HEK293T (cell line): ENCODE measurements around the gene DARS2.

Experiments
- CTCF ChIA-PET: fragments of 350-600 bp; formaldehyde crosslinking; extraction: SDS; loops from one replicate; lab custom pipeline; 2021; ENCODE audit warnings: antibody characterized with exemption, inconsistent platforms; lab: Yijun Ruan, JAX
- POLR2A ChIA-PET: fragments of 350-600 bp; formaldehyde crosslinking; extraction: SDS; loops from one replicate; lab custom pipeline; 2020; ENCODE audit warnings: antibody characterized with exemption, inconsistent platforms; lab: Yijun Ruan, JAX
- DNase-seq: peaks from one replicate; pipeline ENCODE4 v3.0.0; 2012; ENCODE audit warnings: mixed read lengths; ENCODE audit errors: extremely low spot score
- ARNT ChIP-seq: fragments of 450-650 bp; IDR thresholded peaks from 2 replicates; pipeline ENCODE4 v1.6.1; 2017; ENCODE audit warnings: mild to moderate bottlenecking
- BHLHE40 ChIP-seq: fragments of 450-650 bp; IDR thresholded peaks from 2 replicates; pipeline ENCODE4 v1.6.1; 2016; ENCODE audit warnings: mild to moderate bottlenecking, moderate library complexity, borderline replicate concordance
- CTBP1 ChIP-seq: fragments of 450-650 bp; IDR thresholded peaks from 2 replicates; pipeline ENCODE4 v1.6.1; 2016; ENCODE audit warnings: borderline replicate concordance
- ELF4 ChIP-seq: fragments of 450-650 bp; IDR thresholded peaks from 2 replicates; pipeline ENCODE4 v1.6.1; 2017; ENCODE audit warnings: antibody characterized with exemption
- FOXA1 ChIP-seq: fragments of 450-650 bp; IDR thresholded peaks from 2 replicates; pipeline ENCODE4 v1.6.1; 2016; ENCODE audit warnings: mild to moderate bottlenecking
- FOXK2 ChIP-seq: fragments of 450-650 bp; IDR thresholded peaks from 2 replicates; pipeline ENCODE4 v1.6.1; 2016; ENCODE audit warnings: mild to moderate bottlenecking
- FOXM1 ChIP-seq: fragments of 450-650 bp; IDR thresholded peaks from 2 replicates; pipeline ENCODE4 v1.6.1; 2017; ENCODE audit warnings: mild to moderate bottlenecking, borderline replicate concordance
- HDGF ChIP-seq: fragments of 450-650 bp; IDR thresholded peaks from 2 replicates; pipeline ENCODE4 v1.6.1; 2017; ENCODE audit warnings: antibody characterized with exemption, borderline replicate concordance
- L3MBTL2 ChIP-seq: fragments of 450-650 bp; conservative IDR thresholded peaks from 2 replicates; pipeline ENCODE4 v1.6.1; 2016; ENCODE audit warnings: mild to moderate bottlenecking
- LEF1 ChIP-seq: fragments of 450-650 bp; IDR thresholded peaks from 2 replicates; pipeline ENCODE4 v1.6.1; 2017; ENCODE audit warnings: mild to moderate bottlenecking, borderline replicate concordance
- NFRKB ChIP-seq: fragments of 450-650 bp; IDR thresholded peaks from 2 replicates; pipeline ENCODE4 v1.6.1; 2016; ENCODE audit warnings: mild to moderate bottlenecking, moderate library complexity
- SP1 ChIP-seq: fragments of 450-650 bp; IDR thresholded peaks from 2 replicates; pipeline ENCODE4 v1.6.1; 2017
- SUZ12 ChIP-seq: fragments of 450-650 bp; IDR thresholded peaks from 2 replicates; pipeline ENCODE4 v1.6.1; 2016; ENCODE audit warnings: mild to moderate bottlenecking
- TARDBP ChIP-seq: fragments of 450-650 bp; IDR thresholded peaks from 2 replicates; pipeline ENCODE4 v1.6.1; 2016
- ZNF384 ChIP-seq: fragments of 450-650 bp; IDR thresholded peaks from 2 replicates; pipeline ENCODE4 v1.6.1; 2016
- TF ChIP-seq, protein P1 (sequence below): fragments of 450-650 bp; IDR thresholded peaks from 2 replicates; pipeline ENCODE4 v1.6.1; 2016

The DARS2 gene

DNA sequence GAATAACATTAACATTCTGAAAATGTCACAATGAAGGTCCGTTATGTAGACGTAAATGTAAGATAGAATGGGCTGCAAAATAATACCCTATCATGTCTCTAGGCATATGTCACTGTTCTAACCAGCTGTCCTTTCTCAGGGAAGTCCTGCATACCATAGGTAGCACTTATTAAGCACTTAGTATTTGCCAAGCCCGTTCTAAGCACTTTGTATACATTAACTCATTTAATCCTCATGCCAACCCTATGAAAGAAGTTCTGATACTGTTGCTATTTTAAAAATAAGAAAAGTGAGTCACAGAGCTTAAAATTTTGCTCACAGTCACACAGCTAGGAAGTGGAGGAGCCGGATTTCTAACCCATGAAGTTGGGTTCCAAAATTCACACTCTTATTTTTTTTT lies 27.6 kb downstream of the DARS2 start:
- no peak for DNase-seq
- TF ChIP-seq LEF1 (no peak), CTBP1 (no peak), ARNT (no peak), SUZ12 (no peak), SP1 (no peak), FOXK2 (no peak), FOXM1 (no peak), FOXA1 (no peak), ELF4 (no peak), L3MBTL2 (no peak), TARDBP (no peak), ZNF384 (no peak), NFRKB (no peak), BHLHE40 (no peak), HDGF (no peak)
- TF ChIP-seq, protein P1, sequence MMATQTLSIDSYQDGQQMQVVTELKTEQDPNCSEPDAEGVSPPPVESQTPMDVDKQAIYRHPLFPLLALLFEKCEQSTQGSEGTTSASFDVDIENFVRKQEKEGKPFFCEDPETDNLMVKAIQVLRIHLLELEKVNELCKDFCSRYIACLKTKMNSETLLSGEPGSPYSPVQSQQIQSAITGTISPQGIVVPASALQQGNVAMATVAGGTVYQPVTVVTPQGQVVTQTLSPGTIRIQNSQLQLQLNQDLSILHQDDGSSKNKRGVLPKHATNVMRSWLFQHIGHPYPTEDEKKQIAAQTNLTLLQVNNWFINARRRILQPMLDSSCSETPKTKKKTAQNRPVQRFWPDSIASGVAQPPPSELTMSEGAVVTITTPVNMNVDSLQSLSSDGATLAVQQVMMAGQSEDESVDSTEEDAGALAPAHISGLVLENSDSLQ, result no peak
- ChIA-PET CTCF (no interaction called here), POLR2A (interaction anchor here (0.8 to 2.0 kb wide), 4 partner anchors 10 to 28 kb away, joined by 3 to 12 read pairs (median 3); partner anchors contain the start of genes DARS2, GAS5 and ZBTB37)

DNA sequence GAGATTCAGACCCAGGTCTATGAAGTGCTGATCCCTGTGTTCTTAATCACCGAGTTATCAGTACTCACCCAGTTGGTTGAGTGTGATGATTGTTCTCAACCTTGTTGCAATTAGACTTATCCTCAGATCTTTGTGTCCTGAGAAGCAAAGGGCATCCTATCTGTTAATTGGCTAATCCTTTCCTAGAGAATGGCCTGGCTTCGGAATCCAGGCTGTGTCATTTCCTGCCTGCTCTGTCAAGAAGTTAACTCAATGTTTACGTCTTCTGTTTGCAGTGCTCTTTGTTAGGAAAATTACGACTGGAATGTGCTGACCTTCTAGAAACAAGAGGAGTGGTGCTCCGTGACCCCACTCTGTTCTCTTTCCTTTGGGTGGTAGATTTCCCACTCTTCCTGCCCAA lies 28.6 kb downstream of the DARS2 start:
- TF ChIP-seq SP1 (no peak), CTBP1 (no peak), SUZ12 (no peak), FOXA1 (no peak), HDGF (no peak)
- POLR2A ChIA-PET, result interaction anchor here (2.0 kb wide), 1 partner anchor 15 kb away, joined by 8 read pairs; the partner anchor contains the start of genes GAS5 and ZBTB37
- DNase-seq, result no peak
- CTCF ChIA-PET, result no interaction called here

DNA sequence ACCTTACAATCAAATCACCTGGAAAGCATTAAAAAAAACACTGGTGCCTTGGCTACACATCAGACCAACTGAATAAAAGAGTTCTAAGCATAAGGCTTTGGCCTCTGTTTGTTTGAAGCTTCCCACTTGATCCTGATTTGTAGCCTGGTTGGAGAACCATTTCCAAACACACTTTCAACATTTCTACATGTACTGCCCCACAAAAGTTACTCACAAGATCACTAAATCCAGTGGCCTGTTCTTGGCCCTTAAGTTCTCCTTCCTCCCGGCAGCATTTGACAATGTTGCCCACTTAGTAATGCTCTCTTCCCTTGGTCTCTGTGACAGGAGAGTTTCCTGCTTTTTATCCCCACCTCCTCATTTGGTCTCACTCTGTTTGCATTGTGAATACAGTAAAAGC lies 31.5 kb downstream of the DARS2 start:
- TF ChIP-seq BHLHE40 (no peak), HDGF (no peak), SUZ12 (no peak), ZNF384 (no peak), NFRKB (no peak), SP1 (no peak), FOXK2 (no peak), CTBP1 (no peak), FOXA1 (no peak), ELF4 (no peak), LEF1 (no peak), TARDBP (no peak), L3MBTL2 (no peak), ARNT (no peak), FOXM1 (no peak)
- TF ChIP-seq, protein P1, result no peak
- DNase-seq, result no peak
- CTCF ChIA-PET, result no interaction called here
- POLR2A ChIA-PET, result no interaction called here

DNA sequence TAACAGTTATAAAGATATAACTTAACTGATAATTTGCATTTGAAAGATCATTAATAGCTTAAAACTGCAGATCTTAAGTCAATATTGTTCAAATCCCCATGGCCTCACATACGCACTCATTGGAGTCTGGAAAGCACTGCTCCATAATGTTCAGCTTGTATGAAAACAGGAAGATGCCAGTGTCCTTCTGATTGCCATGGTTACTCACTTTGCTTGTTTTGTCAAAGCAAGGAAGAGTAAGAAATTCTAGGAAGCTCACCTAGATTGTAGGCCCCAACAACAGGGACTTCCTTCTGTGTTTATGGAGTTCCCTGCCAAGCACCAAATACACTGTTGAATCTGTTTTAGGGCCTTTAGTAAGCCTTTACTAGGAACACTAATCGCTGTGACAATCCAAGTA lies 32.4 kb downstream of the DARS2 start:
- TF ChIP-seq FOXA1 (no peak), L3MBTL2 (no peak), BHLHE40 (no peak), ELF4 (no peak), NFRKB (no peak), FOXM1 (no peak), TARDBP (no peak), SUZ12 (no peak), LEF1 (no peak), ARNT (no peak)
- TF ChIP-seq, protein P1, result no peak
- ChIA-PET POLR2A (interaction anchor here (2.2 kb wide), 1 partner anchor 11 kb away, joined by 5 read pairs; the partner anchor contains the start of gene GAS5), CTCF (no interaction called here)
- no peak for DNase-seq

DNA sequence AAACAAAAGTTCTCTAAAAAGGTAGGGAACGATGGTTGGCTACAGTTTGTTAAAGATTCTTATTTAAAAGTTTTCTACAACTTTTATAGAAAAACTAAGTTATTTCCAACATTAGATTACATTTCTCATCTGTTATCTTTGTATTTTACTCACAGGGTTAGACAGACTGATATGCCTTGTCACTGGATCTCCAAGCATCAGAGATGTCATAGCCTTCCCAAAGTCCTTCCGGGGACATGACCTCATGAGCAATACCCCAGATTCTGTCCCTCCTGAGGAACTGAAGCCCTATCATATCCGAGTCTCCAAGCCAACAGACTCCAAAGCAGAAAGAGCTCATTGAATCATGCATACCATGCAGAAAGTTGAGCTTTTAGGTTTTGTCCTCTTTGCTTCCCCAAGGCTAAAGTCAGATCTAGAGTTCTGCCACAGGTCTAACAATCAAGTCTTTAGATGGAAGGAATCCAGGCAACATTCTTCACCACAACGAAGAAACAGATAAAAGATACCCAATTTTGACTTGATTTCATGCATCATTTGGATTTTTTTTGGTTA lies 33.0 kb downstream of the DARS2 start:
- CTCF ChIA-PET, result no interaction called here
- DNase-seq, result no peak
- POLR2A ChIA-PET, result interaction anchor here (2.2 kb wide), 1 partner anchor 10 kb away, joined by 5 read pairs; the partner anchor contains the start of gene GAS5
- no peak for TF ChIP-seq FOXM1
- no peak for TF ChIP-seq NFRKB
- TF ChIP-seq, protein P1, result no peak
- TF ChIP-seq HDGF, result no peak
- TF ChIP-seq CTBP1, result no peak
- TF ChIP-seq TARDBP, result no peak
- no peak for TF ChIP-seq FOXA1
